IMR-90 (cell line): ENCODE data around the gene SHC4. TPM values are rescaled to one million over a fixed set of nuclear protein-coding genes. Genes with fewer than 3 reads are reported as not detected.

Source experiments
- ATAC-seq: fragments of 200-7000 bp; cut with Tn5 transposase; 2 replicates; pipeline ENCODE4 v1.9.1; 2020; ENCODE audit warnings: low read depth, mild to moderate bottlenecking, moderate library complexity
- BruUV-seq: library from RNA; stranded (reverse); fragments of 400-500 nt; replicated peaks from 2 replicates; lab custom pipeline; 2021; lab: Mats Ljungman, UMichigan
- CTCF ChIA-PET: fragments of 300-600 bp; formaldehyde crosslinking; extraction: SDS; loops from one replicate; lab custom pipeline; 2021; ENCODE audit warnings: antibody characterized with exemption; lab: Yijun Ruan, JAX
- POLR2A ChIA-PET: fragments of 300-600 bp; sonication (Branson Sonifier 250); formaldehyde crosslinking; loops from one replicate; lab custom pipeline; 2022; ENCODE audit warnings: antibody characterized with exemption; ENCODE audit not compliant: unreplicated experiment; lab: Charles Lee
- DNase-seq: peaks from one replicate; pipeline ENCODE4 v3.0.0; 2013
- H2AFZ ChIP-seq: replicated peaks from 2 replicates; pipeline ENCODE3; 2013; ENCODE audit warnings: low read length, mild to moderate bottlenecking; ENCODE audit not compliant: poor library complexity
- H2AK5ac ChIP-seq: 2 replicates; pipeline ENCODE4 v1.6.1; 2013; ENCODE audit warnings: low read depth, low read length, inconsistent platforms
- H2AK9ac ChIP-seq: replicated peaks from 2 replicates; pipeline ENCODE3; 2013; ENCODE audit warnings: mild to moderate bottlenecking, low read depth, low read length, moderate library complexity; ENCODE audit not compliant: poor library complexity
- H2BK120ac ChIP-seq: 2 replicates; pipeline ENCODE4 v1.6.1; 2013; ENCODE audit warnings: low read depth, low read length, inconsistent platforms
- H2BK15ac ChIP-seq: 3 replicates; pipeline ENCODE4 v1.6.1; 2013; ENCODE audit warnings: low read depth, low read length, inconsistent platforms
- H2BK20ac ChIP-seq: 2 replicates; pipeline ENCODE4 v1.6.1; 2013; ENCODE audit warnings: low read depth, mild to moderate bottlenecking, inconsistent platforms, low read length, moderate library complexity
- H2BK5ac ChIP-seq: 2 replicates; pipeline ENCODE4 v1.6.1; 2013; ENCODE audit warnings: mild to moderate bottlenecking, low read depth, low read length, inconsistent platforms; ENCODE audit not compliant: poor library complexity, severe bottlenecking
- H3K14ac ChIP-seq: replicated peaks from 2 replicates; pipeline ENCODE4 v1.6.1; 2013; ENCODE audit warnings: low read depth, low read length, inconsistent platforms
- H3K18ac ChIP-seq: 2 replicates; pipeline ENCODE4 v1.6.1; 2013; ENCODE audit warnings: low read depth, low read length, control low read depth
- H3K23ac ChIP-seq: 2 replicates; pipeline ENCODE4 v1.6.1; 2013; ENCODE audit warnings: low read depth, low read length, inconsistent platforms
- H3K27ac ChIP-seq: 2 replicates; pipeline ENCODE4 v1.5.1; 2013; ENCODE audit warnings: mild to moderate bottlenecking, control low read depth, low read length; ENCODE audit not compliant: insufficient read depth
- H3K27me3 ChIP-seq: 2 replicates; pipeline ENCODE4 v1.6.1; 2013; ENCODE audit warnings: low read length; ENCODE audit not compliant: control insufficient read depth, insufficient read depth
- H3K36me3 ChIP-seq: 2 replicates; pipeline ENCODE4 v1.6.1; 2013; ENCODE audit warnings: low read length, mixed read lengths; ENCODE audit not compliant: control insufficient read depth, insufficient read depth
- H3K4ac ChIP-seq: 2 replicates; pipeline ENCODE4 v1.6.1; 2013; ENCODE audit warnings: low read depth, low read length, inconsistent platforms
- H3K4me1 ChIP-seq: 2 replicates; pipeline ENCODE4 v1.6.1; 2013; ENCODE audit warnings: low read length, mixed read lengths; ENCODE audit not compliant: control insufficient read depth, insufficient read depth
- H3K4me2 ChIP-seq: 2 replicates; pipeline ENCODE4 v1.6.1; 2013; ENCODE audit warnings: low read depth, mild to moderate bottlenecking, control low read depth, low read length, moderate library complexity
- H3K4me3 ChIP-seq: 2 replicates; pipeline ENCODE4 v1.5.1; 2013; ENCODE audit warnings: low read depth, mild to moderate bottlenecking, control low read depth, low read length, moderate library complexity; ENCODE audit not compliant: insufficient read depth
- H3K56ac ChIP-seq: 2 replicates; pipeline ENCODE4 v1.6.1; 2013; ENCODE audit warnings: low read length, inconsistent platforms; ENCODE audit not compliant: insufficient read depth; ENCODE audit errors: extremely low read depth
- H3K79me1 ChIP-seq, 2 experiments: 2 replicates each; pipeline ENCODE4 v1.6.1; 2013; ENCODE audit warnings: low read length in 2 of 2, inconsistent platforms in 1 of 2, low read depth in 1 of 2
- H3K9ac ChIP-seq: 2 replicates; pipeline ENCODE4 v1.6.1; 2013; ENCODE audit warnings: low read depth, low read length, control low read depth
- H3K9me1 ChIP-seq: 2 replicates; pipeline ENCODE4 v1.6.1; 2013; ENCODE audit warnings: low read length, inconsistent platforms; ENCODE audit not compliant: insufficient read depth
- H3K9me3 ChIP-seq: 2 replicates; pipeline ENCODE4 v1.6.1; 2013; ENCODE audit warnings: low read length; ENCODE audit not compliant: control insufficient read depth, insufficient read depth
- H4K20me1 ChIP-seq: 2 replicates; pipeline ENCODE4 v1.6.1; 2013; ENCODE audit warnings: low read length, inconsistent platforms; ENCODE audit not compliant: insufficient read depth
- H4K5ac ChIP-seq: 2 replicates; pipeline ENCODE4 v1.6.1; 2013; ENCODE audit warnings: mild to moderate bottlenecking, low read depth, low read length, control low read depth
- H4K8ac ChIP-seq, 2 experiments: 2 replicates each; pipeline ENCODE4 v1.6.1; 2013; ENCODE audit warnings: low read depth in 2 of 2, low read length in 2 of 2, control low read depth in 1 of 2, inconsistent platforms in 1 of 2
- H4K91ac ChIP-seq: 2 replicates; pipeline ENCODE4 v1.6.1; 2013; ENCODE audit warnings: low read depth, low read length, inconsistent platforms; ENCODE audit not compliant: insufficient read depth
- FOS ChIP-seq: fragments of 150-350 bp; IDR thresholded peaks from 2 replicates; pipeline ENCODE4 v1.6.1; 2016; ENCODE audit warnings: low read depth, low read length
- WGBS, 2 experiments: methylation state at CpG; one replicate each; pipeline versions ENCODE4 v1.1.5 to v1.1.7; 2013; ENCODE audit warnings: missing lambda C conversion rate in 2 of 2; ENCODE audit not compliant: insufficient read length in 1 of 2; ENCODE audit errors: extremely low coverage in 2 of 2; 5-methylcytosine and 5-hydroxymethylcytosine counted together
- dilution Hi-C: fragments of 300-500 bp; cut with HindIII; formaldehyde crosslinking; loops from one replicate; pipeline ENCODE4 v1.14.3; 2018; ENCODE audit warnings: low sequenced_read_pairs; ENCODE audit not compliant: unreplicated experiment
- in situ Hi-C: fragments of 300-500 bp; cut with MboI; formaldehyde crosslinking; loops from 3 replicates; pipeline ENCODE4 v1.14.3; 2019; ENCODE audit warnings: low sequenced_read_pairs, inconsistent platforms, mixed read lengths
- intact Hi-C: fragments of 100-400 bp; cut with micrococcal nuclease; formaldehyde crosslinking; loops from 2 replicates; pipeline ENCODE4 v1.10.0; 2022
- polyA plus RNA-seq, 3 experiments: library from polyadenylated mRNA; depleted of rRNA; stranded (reverse); fragments of >200 nt; gene quantifications; 2 replicates each; pipeline ENCODE4 v1.2.3, GENCODE V29; 2012; ENCODE audit warnings: low replicate concordance in 1 of 3
- total RNA-seq: library from RNA; depleted of rRNA; stranded (reverse); fragments of >200 nt; gene quantifications from 2 replicates; pipeline ENCODE4 v1.2.3, GENCODE V29; 2012
- TF ChIP-seq, protein P1 (sequence below): conservative IDR thresholded peaks from 2 replicates; pipeline ENCODE4 v1.5.1; 2012; ENCODE audit warnings: mild to moderate bottlenecking, low read depth, low read length, improper control_type of control experiment

Gene SHC4
- total and polyA plus RNA-seq, 2 of the 4 experiments (the other 2 are of a cell fraction), result 0.91 to 2.7 TPM

DNA sequence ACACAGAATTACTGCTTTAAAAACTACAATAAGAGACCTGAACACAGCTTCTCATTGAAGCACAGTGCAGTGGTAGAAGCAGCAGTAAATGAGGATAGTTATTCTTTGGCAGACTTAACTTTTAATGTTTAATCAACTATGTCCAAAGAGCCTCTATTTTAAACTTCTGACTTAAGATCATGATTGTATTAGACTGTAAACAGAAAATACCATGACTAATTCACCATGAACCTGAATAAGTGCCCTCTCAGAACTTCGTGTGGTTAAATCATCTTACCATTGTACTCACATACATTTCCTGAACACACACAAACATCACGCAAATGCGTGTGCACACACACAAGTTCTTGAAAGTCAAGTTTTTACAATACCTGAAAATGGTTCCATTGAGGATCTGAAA lies 166.8 kb downstream of the SHC4 start:
- intact Hi-C loops, result no loop called here
- in situ Hi-C loops, result no loop called here
- CTCF ChIA-PET, result no interaction called here

More for the DNA sequence above, 166.8 kb downstream of the SHC4 start:
- POLR2A ChIA-PET, result no interaction called here
- peak overlapping the region; percentile 68 for H2BK5ac ChIP-seq
- BruUV-seq, result no TSS peak
- DNase-seq (peak; percentile 90), ATAC-seq (peak; percentile 87)
- TF ChIP-seq, protein P1, sequence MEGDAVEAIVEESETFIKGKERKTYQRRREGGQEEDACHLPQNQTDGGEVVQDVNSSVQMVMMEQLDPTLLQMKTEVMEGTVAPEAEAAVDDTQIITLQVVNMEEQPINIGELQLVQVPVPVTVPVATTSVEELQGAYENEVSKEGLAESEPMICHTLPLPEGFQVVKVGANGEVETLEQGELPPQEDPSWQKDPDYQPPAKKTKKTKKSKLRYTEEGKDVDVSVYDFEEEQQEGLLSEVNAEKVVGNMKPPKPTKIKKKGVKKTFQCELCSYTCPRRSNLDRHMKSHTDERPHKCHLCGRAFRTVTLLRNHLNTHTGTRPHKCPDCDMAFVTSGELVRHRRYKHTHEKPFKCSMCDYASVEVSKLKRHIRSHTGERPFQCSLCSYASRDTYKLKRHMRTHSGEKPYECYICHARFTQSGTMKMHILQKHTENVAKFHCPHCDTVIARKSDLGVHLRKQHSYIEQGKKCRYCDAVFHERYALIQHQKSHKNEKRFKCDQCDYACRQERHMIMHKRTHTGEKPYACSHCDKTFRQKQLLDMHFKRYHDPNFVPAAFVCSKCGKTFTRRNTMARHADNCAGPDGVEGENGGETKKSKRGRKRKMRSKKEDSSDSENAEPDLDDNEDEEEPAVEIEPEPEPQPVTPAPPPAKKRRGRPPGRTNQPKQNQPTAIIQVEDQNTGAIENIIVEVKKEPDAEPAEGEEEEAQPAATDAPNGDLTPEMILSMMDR, result no peak
- TF ChIP-seq FOS, result 0 out of 2 replicates have a peak, but pooled peaks have one; percentile 28
- H3K4me3 ChIP-seq, result no peak overlapping the region
- no CpG with 5 or more reads among the region's 3 CpGs for WGBS, 2 experiments
- H3K27me3 ChIP-seq, result no peaks in the 10 kb centered on the region
- H4K5ac ChIP-seq, result no peak overlapping the region; the same call in 1 of the 2 replicates
- no peaks in the 10 kb centered on the region for H3K9me3 ChIP-seq
- H3K56ac ChIP-seq, result no peak overlapping the region
- no peak overlapping the region for H3K27ac ChIP-seq
- peak overlapping the region; percentile 61; the same call in 1 of the 2 replicates for H3K18ac ChIP-seq
- no peaks in the 10 kb centered on the region for H4K20me1 ChIP-seq
- H4K91ac ChIP-seq, result no peak overlapping the region
- no peak overlapping the region for H3K9ac ChIP-seq
- H2AK5ac ChIP-seq, result no peak overlapping the region
- H2AFZ ChIP-seq, result no peak overlapping the region
- peak overlapping the region; percentile 17; the same call in 1 of the 2 replicates for H2BK20ac ChIP-seq
- no peak overlapping the region for H3K14ac ChIP-seq
- H2BK15ac ChIP-seq, result no peak overlapping the region
- H2AK9ac ChIP-seq, result no peak overlapping the region
- peaks cover 2% of the 10 kb centered on the region; the same call in 1 of the 2 replicates for H3K36me3 ChIP-seq
- peaks cover 8% of the 10 kb centered on the region for H3K4me1 ChIP-seq
- H3K4ac ChIP-seq, result peak overlapping the region; percentile 9; the same call in 1 of the 2 replicates
- H3K23ac ChIP-seq, result no peak overlapping the region
- peak overlapping the region in 1 of 2 experiments; percentile 57; a peak in 1 of 4 replicates for H4K8ac ChIP-seq
- peaks cover 10 to 27% of the 10 kb centered on the region in 2 experiments for H3K79me1 ChIP-seq
- H3K9me1 ChIP-seq, result peaks cover 6% of the 10 kb centered on the region
- dilution Hi-C loops, result no loop called here
- peak overlapping the region; percentile 48; the same call in 1 of the 2 replicates for H3K4me2 ChIP-seq
- peak overlapping the region; percentile 6; the same call in 1 of the 2 replicates for H2BK120ac ChIP-seq
